ENCODE data around the gene ZBTB49.

ZBTB49 gene

DNA sequence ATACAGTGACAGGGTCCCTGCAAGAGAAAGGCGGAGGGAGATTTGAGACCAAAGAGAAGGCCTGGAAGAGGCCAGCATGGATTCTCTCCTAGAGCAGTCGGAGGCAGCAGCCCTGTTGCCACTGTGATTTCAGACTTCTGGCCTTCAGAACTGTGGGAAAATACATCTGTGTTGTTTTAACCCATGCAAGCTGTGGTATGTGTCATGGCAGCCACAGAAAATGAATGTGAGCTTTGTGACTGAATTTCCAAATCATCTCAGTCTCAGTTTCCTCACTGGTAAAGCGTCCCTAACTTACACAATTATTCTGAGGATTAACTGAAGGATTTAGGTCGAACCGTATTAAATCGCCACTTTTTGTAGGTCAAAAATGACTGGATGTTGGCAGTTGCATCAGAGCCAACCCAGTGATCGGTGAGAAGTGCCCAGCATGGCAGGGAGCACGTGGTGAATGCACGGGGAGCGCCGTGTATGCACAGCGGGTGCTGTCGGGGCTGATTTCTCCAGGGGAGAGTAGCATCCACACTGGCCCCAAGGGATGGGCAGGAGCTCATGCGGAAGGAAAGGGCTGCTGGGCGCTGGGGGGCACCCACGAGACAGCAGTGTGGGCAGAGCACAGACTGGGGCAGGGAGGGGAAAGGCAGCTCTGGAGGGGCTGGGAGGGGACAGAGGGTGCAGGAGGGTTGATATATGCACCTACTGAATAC is 73.1 kb downstream of the ZBTB49 start:
- DNase-seq, result no peak

DNA sequence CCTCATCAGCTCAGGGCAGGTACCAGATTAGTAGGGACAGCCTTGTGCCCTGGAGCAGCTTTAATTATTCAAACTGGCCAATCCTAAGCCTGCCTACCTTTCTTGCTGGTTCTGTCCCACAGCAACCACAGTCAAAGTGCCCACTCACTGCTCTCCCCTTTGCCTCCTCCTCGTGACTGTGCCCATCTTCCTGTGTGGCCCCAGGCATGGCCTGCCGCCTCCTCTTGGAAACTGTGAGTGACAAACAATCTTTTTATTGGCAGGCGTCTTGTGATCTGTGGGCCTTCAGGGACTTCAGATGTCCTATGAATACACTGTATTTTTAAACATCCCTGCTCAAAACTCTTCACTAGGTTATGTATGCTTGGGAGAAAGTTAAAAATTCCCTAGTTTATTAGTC is 74.0 kb downstream of the ZBTB49 start:
- DNase-seq, result no peak

DNA sequence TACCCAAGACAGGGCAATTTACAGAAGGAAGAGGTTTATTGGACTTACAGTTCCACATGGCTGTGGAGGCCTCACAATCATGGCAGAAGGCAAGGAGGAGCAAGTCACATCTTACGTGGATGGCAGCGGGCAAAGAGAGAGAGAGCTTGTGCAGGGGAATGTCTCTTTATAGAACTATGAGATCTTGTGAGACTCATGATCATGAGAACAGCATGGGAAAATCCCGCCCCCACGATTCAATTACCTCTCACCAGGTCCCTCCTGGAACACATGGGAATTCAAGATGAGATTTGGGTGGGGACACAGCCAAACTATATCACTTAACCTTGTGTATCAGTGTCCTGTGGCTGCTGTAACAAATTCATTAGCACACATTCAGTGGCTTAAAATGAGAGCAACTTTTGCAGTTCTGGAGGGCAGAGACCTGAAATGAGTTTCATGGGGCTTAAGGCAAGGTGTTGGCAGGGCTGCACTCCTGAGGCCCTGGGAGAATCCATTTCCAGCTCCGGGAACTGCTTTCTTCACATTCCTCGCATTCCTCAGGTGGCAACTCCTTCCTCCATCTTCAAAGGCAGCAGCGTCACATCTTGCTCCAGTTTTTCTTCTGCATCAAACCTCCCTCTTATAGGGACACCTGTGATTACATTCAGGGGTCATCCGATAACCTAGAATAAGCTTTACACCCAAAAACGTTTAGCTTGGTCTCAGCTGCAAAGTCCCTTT is 74.6 kb downstream of the ZBTB49 start:
- no peak for DNase-seq

DNA sequence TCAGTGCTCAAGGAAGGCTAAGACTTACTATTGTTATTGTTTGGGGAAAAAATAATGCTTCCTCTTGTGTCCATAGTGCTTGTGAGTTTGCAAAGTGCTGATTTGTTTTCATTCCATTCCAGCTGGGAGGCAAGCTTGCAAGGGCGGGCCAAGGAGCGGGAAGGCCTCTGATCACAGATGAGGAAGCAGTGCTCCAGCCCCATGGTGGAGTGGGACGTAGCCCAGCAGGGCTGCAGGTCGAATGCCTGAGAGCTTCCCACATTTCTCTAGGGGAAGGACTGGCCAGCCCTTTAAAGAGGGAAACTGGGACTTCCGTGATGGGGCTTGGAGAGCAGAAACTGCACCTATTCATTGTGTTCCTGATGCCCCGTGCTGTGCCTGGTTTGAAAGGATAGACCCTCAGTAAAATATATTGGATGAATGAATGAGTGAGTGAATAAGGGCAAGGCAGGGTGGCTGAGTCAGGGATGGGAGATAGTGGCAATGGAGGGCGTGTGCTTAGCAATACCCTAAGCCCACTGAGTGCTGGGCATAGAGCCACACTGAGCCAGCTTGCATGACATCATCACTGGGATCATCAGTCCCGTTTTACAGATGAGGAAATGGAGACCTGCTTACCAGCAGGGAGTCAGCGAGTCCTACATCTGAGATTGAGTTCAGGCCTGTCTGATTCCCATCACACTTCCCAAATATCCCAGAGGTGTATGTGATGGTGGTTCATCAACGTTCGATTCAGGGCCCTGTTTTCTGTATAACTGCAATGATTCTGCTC is 78.9 kb downstream of the ZBTB49 start:
- DNase-seq, result no peak

Data from NCI-H2107 (cell line).